HepG2 (cell line): Measurements from ENCODE around the gene TENM3. TPM values are rescaled to one million over a fixed set of nuclear protein-coding genes. Genes with fewer than 3 reads are reported as not detected.
"Not testable (repeated sequence)": the region's sequence is repeated elsewhere in the genome, so short reads cannot be mapped to it uniquely, and the experiment has no call there.

Experiments
- ATAC-seq: fragments of 200-7000 bp; cut with Tn5 transposase; 3 replicates; pipeline ENCODE4 v1.9.1; 2020; ENCODE audit warnings: mild to moderate bottlenecking, moderate library complexity
- BruUV-seq: library from RNA; stranded (reverse); fragments of 400-500 nt; replicated peaks from 2 replicates; lab custom pipeline; 2021; lab: Mats Ljungman, UMichigan
- CTCF ChIA-PET: fragments of 300-600 bp; formaldehyde crosslinking; extraction: SDS; loops from one replicate; lab custom pipeline; 2021; ENCODE audit warnings: low total read pairs, inconsistent platforms, low intra/inter-chr PET ratio; lab: Yijun Ruan, JAX
- POLR2A ChIA-PET: fragments of 350-600 bp; sonication (Branson Sonifier 250); formaldehyde crosslinking; loops from one replicate; lab custom pipeline; 2020; ENCODE audit warnings: antibody characterized with exemption, inconsistent platforms; lab: Yijun Ruan, JAX
- DNase-seq: peaks from one replicate; pipeline ENCODE4 v3.0.0-alpha.2; 2015; ENCODE audit warnings: low spot score
- FAIRE-seq: peaks from 3 replicates; lab custom pipeline; 2011; peaks lifted over from hg19 to GRCh38; lab: Jason Lieb, UNC
- H2AFZ ChIP-seq: one replicate; pipeline ENCODE4 v1.6.1; 2011; ENCODE audit warnings: low read length, inconsistent platforms
- H3K27ac ChIP-seq: fragments of 300-600 bp; 3 replicates; pipeline ENCODE4 v1.8.0; 2011; ENCODE audit warnings: mixed run types, mild to moderate bottlenecking, mixed read lengths, low read length, inconsistent platforms; ENCODE audit not compliant: insufficient read depth; ENCODE audit errors: extremely low read length
- H3K27me3 ChIP-seq, 2 experiments: fragments of 200-600 bp in 1 of 2; 2 replicates in 1 of 2; 3 replicates in 1 of 2; pipeline versions ENCODE4 v1.6.0 to v1.8.0; 2011; ENCODE audit warnings: low read length in 2 of 2, mild to moderate bottlenecking in 2 of 2, moderate library complexity in 2 of 2, inconsistent platforms in 1 of 2; ENCODE audit not compliant: insufficient read depth in 2 of 2, control insufficient read depth in 1 of 2
- H3K36me3 ChIP-seq, 2 experiments: fragments of 200-600 bp in 1 of 2; replicated peaks in 1 of 2; 2 replicates in 1 of 2; 3 replicates in 1 of 2; pipeline versions ENCODE4 v1.5.1 to v1.8.0; 2011; ENCODE audit warnings: low read length in 2 of 2, inconsistent platforms in 1 of 2; ENCODE audit not compliant: insufficient read depth in 2 of 2, control insufficient read depth in 1 of 2
- H3K4me1 ChIP-seq: 2 replicates; pipeline ENCODE4 v1.5.1; 2012; ENCODE audit warnings: low read length, inconsistent platforms; ENCODE audit not compliant: insufficient read depth
- H3K4me2 ChIP-seq: 2 replicates; pipeline ENCODE4 v1.6.0; 2011; ENCODE audit warnings: low read depth, low read length, inconsistent platforms
- H3K4me3 ChIP-seq, 3 experiments: fragments of 200-600 bp in 1 of 3; sonication (generic), shearing (Covaris generic) in 1 of 3; replicated peaks in 1 of 3; 2 replicates each; pipeline ENCODE4 v1.5.1; 2011 to 2016; ENCODE audit warnings: low read length in 3 of 3, inconsistent platforms in 2 of 3, low read depth in 2 of 3, mild to moderate bottlenecking in 2 of 3, control low read depth in 1 of 3, mixed read lengths in 1 of 3; ENCODE audit not compliant: insufficient read depth in 1 of 3
- H3K79me2 ChIP-seq: one replicate; pipeline ENCODE4 v1.6.1; 2011; ENCODE audit warnings: low read length, inconsistent platforms; ENCODE audit not compliant: insufficient read depth
- H3K9ac ChIP-seq: 2 replicates; pipeline ENCODE4 v1.6.0; 2011; ENCODE audit warnings: mild to moderate bottlenecking, low read depth, low read length, inconsistent platforms; ENCODE audit not compliant: insufficient read depth
- H3K9me3 ChIP-seq: 2 replicates; pipeline ENCODE4 v1.5.1; 2012; ENCODE audit warnings: mild to moderate bottlenecking, low read length
- H4K20me1 ChIP-seq: 2 replicates; pipeline ENCODE4 v1.6.0; 2011; ENCODE audit warnings: inconsistent platforms, mild to moderate bottlenecking, low read length, moderate library complexity; ENCODE audit not compliant: insufficient read depth
- CHD2 ChIP-seq: IDR thresholded peaks from 2 replicates; pipeline ENCODE4 v1.6.1; 2011; ENCODE audit warnings: low read depth, low read length, improper control_type of control experiment
- DPF2 ChIP-seq: sonication (generic); formaldehyde crosslinking; IDR thresholded peaks from 2 replicates; pipeline ENCODE4 v1.4.0; 2020; ENCODE audit warnings: mild to moderate bottlenecking, low read depth, missing genetic modification reagents, borderline replicate concordance
- EEA1 ChIP-seq: sonication (generic); formaldehyde crosslinking; IDR thresholded peaks from 2 replicates; pipeline ENCODE4 v1.5.1; 2020; ENCODE audit warnings: mild to moderate bottlenecking, missing genetic modification reagents, borderline replicate concordance
- NFAT5 ChIP-seq: sonication (generic); formaldehyde crosslinking; IDR thresholded peaks from 2 replicates; pipeline ENCODE4 v1.4.0; 2020; ENCODE audit warnings: missing genetic modification reagents
- SETDB1 ChIP-seq: sonication (generic); formaldehyde crosslinking; IDR thresholded peaks from 2 replicates; pipeline ENCODE4 v1.5.1; 2020; ENCODE audit warnings: missing genetic modification reagents, mild to moderate bottlenecking, borderline replicate concordance
- TARDBP ChIP-seq: sonication (generic); formaldehyde crosslinking; IDR thresholded peaks from 2 replicates; pipeline ENCODE4 v1.8.0; 2022; ENCODE audit warnings: mild to moderate bottlenecking, missing genetic modification reagents
- ZNF670 ChIP-seq: sonication (generic); formaldehyde crosslinking; IDR thresholded peaks from 2 replicates; pipeline ENCODE4 v1.8.0; 2022; ENCODE audit warnings: mild to moderate bottlenecking, missing genetic modification reagents, borderline replicate concordance
- ZNF672 ChIP-seq: sonication (generic); formaldehyde crosslinking; IDR thresholded peaks from 2 replicates; pipeline ENCODE4 v1.8.1; 2022; ENCODE audit warnings: missing genetic modification reagents
- ZNF788 ChIP-seq: sonication (generic); formaldehyde crosslinking; IDR thresholded peaks from 2 replicates; pipeline ENCODE4 v1.5.0; 2020; ENCODE audit warnings: mild to moderate bottlenecking, missing genetic modification reagents, borderline replicate concordance
- WGBS: methylation state at CpG from one replicate; pipeline ENCODE4 v1.1.6; 2017; ENCODE audit warnings: low lambda C conversion rate; 5-methylcytosine and 5-hydroxymethylcytosine counted together
- in situ Hi-C: cut with HindIII; loops from 2 replicates; pipeline ENCODE4 v1.10.0; 2017; ENCODE audit warnings: low pct_unique_long_range_greater_than_20kb; ENCODE audit not compliant: extremely low pct_ligation_motif_present
- intact Hi-C: fragments of 100-400 bp; cut with micrococcal nuclease; formaldehyde crosslinking; loops from one replicate; pipeline ENCODE4 v1.10.0; 2022; ENCODE audit not compliant: unreplicated experiment
- polyA plus RNA-seq, 8 experiments: library from polyadenylated mRNA; depleted of rRNA in 3 of 8; stranded (reverse) in 7 of 8; unstranded in 1 of 8; fragments of >200 nt; fragmentation: Illumina TruSeq in 4 of 8; extraction: Trizol in 4 of 8; gene quantifications; 2 replicates each; pipeline versions ENCODE4 v1.2.1 to v1.2.3, GENCODE V29; 2011 to 2016; ENCODE audit warnings: low read depth in 4 of 8, missing spikeins in 1 of 8, mixed read lengths in 1 of 8; ENCODE audit not compliant: insufficient read depth in 1 of 8
- total RNA-seq, 5 experiments: library from RNA; depleted of rRNA; stranded (reverse); fragments of >200 nt; fragmentation: Illumina TruSeq; extraction: Trizol; gene quantifications; 2 replicates each; pipeline ENCODE4 v1.2.3, GENCODE V29; 2016; ENCODE audit warnings: low read depth in 1 of 5

The TENM3 gene
- total and polyA plus RNA-seq, 2 of the 13 experiments (the other 11 are each of a cell fraction or from before 2014, with no cell fraction given) = 0.04 TPM; not detected in 1

- no peak for TF ChIP-seq ZNF788 (CRISPR knock-in tag)
- no peak for TF ChIP-seq TARDBP (CRISPR knock-in tag)
- no peak for TF ChIP-seq ZNF672 (CRISPR knock-in tag)
- no peak for TF ChIP-seq NFAT5 (CRISPR knock-in tag)
- TF ChIP-seq CHD2 = no peak
- no peak for TF ChIP-seq ZNF670 (CRISPR knock-in tag)
- TF ChIP-seq EEA1 = no peak
- TF ChIP-seq SETDB1 = no peak
- TF ChIP-seq DPF2 = no peak
- TF ChIP-seq, all 625 proteins: peak for 0
- ChIA-PET CTCF (no interaction called here), POLR2A (no interaction called here)
- Histone ChIP-seq H4K20me1 (no peaks in the 10 kb centered on the region), H3K9ac (no peak overlapping the region), H3K4me2 (no peak overlapping the region), H3K79me2 (no peaks in the 10 kb centered on the region), H3K4me3 (no peak overlapping the region), H3K27me3 (no peaks in the 10 kb centered on the region), H3K9me3 (no peaks in the 10 kb centered on the region), H3K27ac (no peak overlapping the region), H2AFZ (no peak overlapping the region), H3K36me3 (no peaks in the 10 kb centered on the region), H3K4me1 (no peaks in the 10 kb centered on the region)
- FAIRE-seq (no peak), DNase-seq (no peak), ATAC-seq (no peak)
- intact Hi-C loops (no loop called here), in situ Hi-C loops (no loop called here)
- no TSS peak for BruUV-seq
- 50% methylated on average over 2 of the region's 2 CpGs for WGBS
Measured at GRCh38 chr4:182385897-182386296, 142.7 kb downstream of the TENM3 start.

- in situ Hi-C loops, CTCF ChIA-PET, H3K4me1 ChIP-seq, POLR2A ChIA-PET, H3K4me3 ChIP-seq, H3K9ac ChIP-seq, H2AFZ ChIP-seq, H3K27ac ChIP-seq, DNase-seq, H3K36me3 ChIP-seq, H3K79me2 ChIP-seq, H4K20me1 ChIP-seq, FAIRE-seq, H3K4me2 ChIP-seq, H3K27me3 ChIP-seq, H3K9me3 ChIP-seq, ATAC-seq, intact Hi-C loops, BruUV-seq: not testable (repeated sequence)
- 83% methylated on average over 7 of the region's 35 CpGs for WGBS
Measured at GRCh38 chr4:182386576-182386975, 143.4 kb downstream of the TENM3 start.
